H9 (cell line): ENCODE results near the gene ABCA13. TPM values are rescaled to one million over a fixed set of nuclear protein-coding genes. Genes with fewer than 3 reads are reported as not detected.

ENCODE experiments used
- DNase-seq: peaks from one replicate; pipeline ENCODE4 v3.0.0-alpha.2; 2017
- H2AFZ ChIP-seq: one replicate; pipeline ENCODE4 v1.6.1; 2013; ENCODE audit warnings: mild to moderate bottlenecking, low read length, control low read depth, moderate library complexity
- H2AK5ac ChIP-seq: 2 replicates; pipeline ENCODE4 v1.6.1; 2013; ENCODE audit warnings: low read length, control low read depth, mixed read lengths; ENCODE audit not compliant: insufficient read length
- H2BK120ac ChIP-seq: one replicate; pipeline ENCODE4 v1.6.1; 2013; ENCODE audit warnings: low read depth, mild to moderate bottlenecking, low read length, control low read depth, inconsistent platforms; ENCODE audit not compliant: poor library complexity, severe bottlenecking
- H2BK12ac ChIP-seq: 2 replicates; pipeline ENCODE4 v1.6.1; 2013; ENCODE audit warnings: low read length, control low read depth, mixed read lengths, low read depth; ENCODE audit not compliant: insufficient read length
- H2BK15ac ChIP-seq: 2 replicates; pipeline ENCODE4 v1.6.1; 2013; ENCODE audit warnings: low read depth, low read length, control low read depth
- H2BK20ac ChIP-seq: one replicate; pipeline ENCODE4 v1.6.1; 2013; ENCODE audit warnings: low read depth, mild to moderate bottlenecking, low read length, control low read depth, inconsistent platforms; ENCODE audit not compliant: poor library complexity, severe bottlenecking
- H2BK5ac ChIP-seq: 2 replicates; pipeline ENCODE4 v1.6.1; 2013; ENCODE audit warnings: low read length, control low read depth, mixed read lengths; ENCODE audit not compliant: insufficient read length
- H3K14ac ChIP-seq: 2 replicates; pipeline ENCODE4 v1.6.1; 2013; ENCODE audit warnings: low read length, control low read depth; ENCODE audit not compliant: insufficient read depth
- H3K18ac ChIP-seq: 2 replicates; pipeline ENCODE4 v1.6.1; 2013; ENCODE audit warnings: low read depth, mild to moderate bottlenecking, mixed read lengths, low read length, control low read depth; ENCODE audit not compliant: insufficient read length
- H3K23ac ChIP-seq: 2 replicates; pipeline ENCODE4 v1.6.1; 2013; ENCODE audit warnings: low read length, control low read depth, mixed read lengths, low read depth; ENCODE audit not compliant: insufficient read length
- H3K23me2 ChIP-seq: 2 replicates; pipeline ENCODE4 v1.6.1; 2013; ENCODE audit warnings: low read depth, mild to moderate bottlenecking, mixed read lengths, low read length, control low read depth; ENCODE audit not compliant: insufficient read length, poor library complexity, severe bottlenecking
- H3K27ac ChIP-seq: 2 replicates; pipeline ENCODE4 v1.5.1; 2013; ENCODE audit warnings: low read length, control low read depth, mixed read lengths, low read depth; ENCODE audit not compliant: insufficient read length
- H3K27me3 ChIP-seq: 2 replicates; pipeline ENCODE4 v1.6.1; 2013; ENCODE audit warnings: low read length, control low read depth, inconsistent platforms; ENCODE audit not compliant: insufficient read depth
- H3K4ac ChIP-seq: 2 replicates; pipeline ENCODE4 v1.6.1; 2013; ENCODE audit warnings: low read depth, mild to moderate bottlenecking, control low read depth, inconsistent platforms, low read length, moderate library complexity
- H3K4me1 ChIP-seq: 2 replicates; pipeline ENCODE4 v1.6.1; 2013; ENCODE audit warnings: low read length, control low read depth, inconsistent platforms; ENCODE audit not compliant: insufficient read depth
- H3K4me2 ChIP-seq: 2 replicates; pipeline ENCODE4 v1.6.1; 2013; ENCODE audit warnings: low read length, control low read depth, mixed read lengths; ENCODE audit not compliant: insufficient read length, insufficient read depth
- H3K56ac ChIP-seq: 2 replicates; pipeline ENCODE4 v1.6.1; 2013; ENCODE audit warnings: low read depth, mild to moderate bottlenecking, mixed read lengths, low read length, control low read depth; ENCODE audit not compliant: insufficient read length
- H3K79me1 ChIP-seq: 2 replicates; pipeline ENCODE4 v1.6.1; 2013; ENCODE audit warnings: low read depth, mild to moderate bottlenecking, moderate library complexity, low read length, control low read depth, inconsistent platforms; ENCODE audit not compliant: insufficient read depth, poor library complexity, severe bottlenecking
- H3K79me2 ChIP-seq: 2 replicates; pipeline ENCODE4 v1.6.1; 2013; ENCODE audit warnings: low read length, control low read depth, inconsistent platforms; ENCODE audit not compliant: insufficient read depth
- H3K9ac ChIP-seq: 2 replicates; pipeline ENCODE4 v1.6.1; 2013; ENCODE audit warnings: low read length, control low read depth, mixed read lengths; ENCODE audit not compliant: insufficient read length; ENCODE audit errors: extremely low read depth
- H3K9me3 ChIP-seq: one replicate; pipeline ENCODE4 v1.6.1; 2013; ENCODE audit warnings: low read depth, low read length, inconsistent platforms; ENCODE audit not compliant: control insufficient read depth
- H3T11ph ChIP-seq: one replicate; pipeline ENCODE4 v1.6.1; 2013; ENCODE audit warnings: mild to moderate bottlenecking, low read length, control low read depth, inconsistent platforms
- H4K20me1 ChIP-seq: one replicate; pipeline ENCODE4 v1.6.1; 2013; ENCODE audit not compliant: control insufficient read depth, insufficient read length, insufficient read depth
- H4K5ac ChIP-seq: 2 replicates; pipeline ENCODE4 v1.6.1; 2013; ENCODE audit warnings: low read depth, mild to moderate bottlenecking, mixed read lengths, low read length, control low read depth; ENCODE audit not compliant: insufficient read length
- H4K8ac ChIP-seq: replicated peaks from 2 replicates; pipeline ENCODE4 v1.6.1; 2013; ENCODE audit warnings: low read length, control low read depth, mixed read lengths, low read depth; ENCODE audit not compliant: insufficient read length
- H4K91ac ChIP-seq: 2 replicates; pipeline ENCODE4 v1.6.1; 2013; ENCODE audit warnings: low read depth, mild to moderate bottlenecking, moderate library complexity, mixed read lengths, low read length, control low read depth; ENCODE audit not compliant: insufficient read length
- H3K27ac Mint-ChIP-seq, 3 experiments: 2 replicates in 2 of 3; 3 replicates in 1 of 3; pipeline ENCODE4 v1.8.0; 2020 to 2021; ENCODE audit warnings: mixed read lengths in 3 of 3, mild to moderate bottlenecking in 1 of 3, moderate library complexity in 1 of 3
- H3K27me3 Mint-ChIP-seq: 2 replicates; pipeline ENCODE4 v1.8.0; 2021; ENCODE audit warnings: low read depth, mild to moderate bottlenecking, moderate library complexity, mixed read lengths
- H3K36me3 Mint-ChIP-seq, 3 experiments: 2 replicates in 2 of 3; 3 replicates in 1 of 3; pipeline ENCODE4 v1.8.0; 2020 to 2021; ENCODE audit warnings: low read depth in 3 of 3, mixed read lengths in 3 of 3; ENCODE audit not compliant: insufficient read depth in 1 of 3
- H3K4me1 Mint-ChIP-seq, 2 experiments: 2 replicates each; pipeline ENCODE4 v1.8.0; 2020; ENCODE audit warnings: mixed read lengths in 2 of 2
- H3K4me3 Mint-ChIP-seq, 2 experiments: 2 replicates in 1 of 2; 3 replicates in 1 of 2; pipeline ENCODE4 v1.8.0; 2020 to 2021; ENCODE audit warnings: mild to moderate bottlenecking in 2 of 2, mixed read lengths in 2 of 2, moderate library complexity in 1 of 2
- H3K9me3 Mint-ChIP-seq, 2 experiments: 2 replicates in 1 of 2; 3 replicates in 1 of 2; pipeline ENCODE4 v1.8.0; 2020; ENCODE audit warnings: mild to moderate bottlenecking in 2 of 2, mixed read lengths in 2 of 2, moderate library complexity in 1 of 2
- CTCF ChIP-seq: fragments of 200-600 bp; sonication (generic); conservative IDR thresholded peaks from 3 replicates; pipeline ENCODE4 v1.8.0; 2021; ENCODE audit warnings: antibody characterized with exemption, mild to moderate bottlenecking
- WGBS: extraction: QIAGEN DNeasy Blood & Tissue Kit; methylation state at CpG from one replicate; pipeline ENCODE4 v1.1.7; 2013; ENCODE audit warnings: missing lambda C conversion rate, low lambda C conversion rate, mixed read lengths; ENCODE audit not compliant: insufficient read length; ENCODE audit errors: extremely low coverage; 5-methylcytosine and 5-hydroxymethylcytosine counted together
- total RNA-seq: library from RNA; stranded (reverse); gene quantifications from 2 replicates; pipeline ENCODE4 v1.2.1, GENCODE V29; 2021

The ABCA13 gene
- total RNA-seq, 1 experiment from 2014 or later: 0.11 TPM

GRCh38 chr7:48207155-48207675 is 36.0 kb downstream of the ABCA13 start:
- no peak overlapping the region for H3T11ph ChIP-seq
- H2BK5ac ChIP-seq: no peak overlapping the region
- no peak for TF ChIP-seq CTCF
- H3K18ac ChIP-seq: no peak overlapping the region
- no peaks in the 10 kb centered on the region for H3K27me3 Mint-ChIP-seq
- H3K27me3 ChIP-seq: no peaks in the 10 kb centered on the region
- H3K4ac ChIP-seq: no peak overlapping the region
- no CpG with 5 or more reads among the region's 1 CpG for WGBS
- no peaks in the 10 kb centered on the region for H3K23me2 ChIP-seq
- H2BK120ac ChIP-seq: no peak overlapping the region
- no peak overlapping the region for H3K4me3 Mint-ChIP-seq
- no peak overlapping the region for H2AFZ ChIP-seq
- H3K14ac ChIP-seq: no peak overlapping the region
- no peak overlapping the region for H3K27ac ChIP-seq
- H4K91ac ChIP-seq: no peak overlapping the region
- H2AK5ac ChIP-seq: no peak overlapping the region
- no peak overlapping the region for H2BK20ac ChIP-seq
- DNase-seq: no peak
- H3K4me1 Mint-ChIP-seq: peaks cover 4 to 17% of the 10 kb centered on the region in 2 experiments
- H3K23ac ChIP-seq: no peak overlapping the region
- H3K27ac Mint-ChIP-seq: no peak overlapping the region
- no peak overlapping the region for H3K56ac ChIP-seq
- peaks cover 18 to 26% of the 10 kb centered on the region in 2 experiments for H3K9me3 Mint-ChIP-seq
- no peak overlapping the region for H3K4me2 ChIP-seq
- no peak overlapping the region for H2BK12ac ChIP-seq
- H3K79me2 ChIP-seq: no peaks in the 10 kb centered on the region
- H4K8ac ChIP-seq: no peak overlapping the region
- H3K79me1 ChIP-seq: no peaks in the 10 kb centered on the region
- H3K9ac ChIP-seq: no peak overlapping the region
- H4K5ac ChIP-seq: no peak overlapping the region
- no peaks in the 10 kb centered on the region for H3K9me3 ChIP-seq
- no peak overlapping the region for H2BK15ac ChIP-seq
- H4K20me1 ChIP-seq: no peaks in the 10 kb centered on the region
- H3K36me3 Mint-ChIP-seq: peaks cover 4 to 29% (median 4%) of the 10 kb centered on the region in 3 experiments; a peak in 4 of 7 replicates
- H3K4me1 ChIP-seq: no peaks in the 10 kb centered on the region
